Coronary artery (tissue), 2 donors: ENCODE data around the gene TINAG.
"Not testable (repeated sequence)": the region's sequence is repeated elsewhere in the genome, so short reads cannot be mapped to it uniquely, and the experiment has no call there.

Experiments
- DNase-seq: peaks from one replicate; pipeline ENCODE4 v3.0.0-alpha.2; 2017; ENCODE audit warnings: low spot score
- H3K27ac ChIP-seq, 2 donors: fragments of 200-600 bp; sonication (generic); one replicate each; pipeline ENCODE4 v1.5.1; 2016 to 2019
- H3K4me3 ChIP-seq: fragments of 200-600 bp; sonication (generic); 2 replicates; pipeline ENCODE4 v1.5.1; 2016; ENCODE audit warnings: mild to moderate bottlenecking, moderate library complexity
- TF ChIP-seq, protein P1 (sequence below): fragments of 200-600 bp; sonication (generic); IDR thresholded peaks from one replicate; pipeline ENCODE4 v1.5.1; 2019; ENCODE audit warnings: antibody characterized with exemption

The TINAG gene

DNA sequence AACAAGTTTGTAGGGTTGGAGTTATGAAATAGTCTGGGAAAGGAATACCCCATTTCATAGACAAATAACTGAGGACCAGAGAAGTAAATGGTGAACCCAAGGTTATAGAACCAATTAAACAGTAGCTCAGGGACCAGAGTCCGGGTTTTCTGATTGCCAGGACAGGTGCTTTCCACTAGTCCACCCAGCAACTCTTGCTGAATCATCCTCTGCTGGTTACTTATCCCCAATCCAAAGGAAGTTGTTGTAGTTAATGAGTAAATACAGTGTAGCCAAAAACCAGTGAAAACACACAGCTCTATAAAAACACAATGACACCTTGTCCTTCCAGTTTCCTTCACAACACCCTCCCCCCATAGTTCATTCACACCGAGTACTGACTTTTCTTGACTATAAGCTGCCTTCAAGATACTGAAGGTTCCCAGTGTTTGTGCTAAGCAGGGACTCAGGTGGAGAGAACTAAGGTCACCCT is 766 bp upstream of the TINAG start:
- TF ChIP-seq, protein P1, sequence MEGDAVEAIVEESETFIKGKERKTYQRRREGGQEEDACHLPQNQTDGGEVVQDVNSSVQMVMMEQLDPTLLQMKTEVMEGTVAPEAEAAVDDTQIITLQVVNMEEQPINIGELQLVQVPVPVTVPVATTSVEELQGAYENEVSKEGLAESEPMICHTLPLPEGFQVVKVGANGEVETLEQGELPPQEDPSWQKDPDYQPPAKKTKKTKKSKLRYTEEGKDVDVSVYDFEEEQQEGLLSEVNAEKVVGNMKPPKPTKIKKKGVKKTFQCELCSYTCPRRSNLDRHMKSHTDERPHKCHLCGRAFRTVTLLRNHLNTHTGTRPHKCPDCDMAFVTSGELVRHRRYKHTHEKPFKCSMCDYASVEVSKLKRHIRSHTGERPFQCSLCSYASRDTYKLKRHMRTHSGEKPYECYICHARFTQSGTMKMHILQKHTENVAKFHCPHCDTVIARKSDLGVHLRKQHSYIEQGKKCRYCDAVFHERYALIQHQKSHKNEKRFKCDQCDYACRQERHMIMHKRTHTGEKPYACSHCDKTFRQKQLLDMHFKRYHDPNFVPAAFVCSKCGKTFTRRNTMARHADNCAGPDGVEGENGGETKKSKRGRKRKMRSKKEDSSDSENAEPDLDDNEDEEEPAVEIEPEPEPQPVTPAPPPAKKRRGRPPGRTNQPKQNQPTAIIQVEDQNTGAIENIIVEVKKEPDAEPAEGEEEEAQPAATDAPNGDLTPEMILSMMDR: no peak
- DNase-seq: no peak
- Histone ChIP-seq H3K4me3 (no peak overlapping the region), H3K27ac (no peak overlapping the region)

DNA sequence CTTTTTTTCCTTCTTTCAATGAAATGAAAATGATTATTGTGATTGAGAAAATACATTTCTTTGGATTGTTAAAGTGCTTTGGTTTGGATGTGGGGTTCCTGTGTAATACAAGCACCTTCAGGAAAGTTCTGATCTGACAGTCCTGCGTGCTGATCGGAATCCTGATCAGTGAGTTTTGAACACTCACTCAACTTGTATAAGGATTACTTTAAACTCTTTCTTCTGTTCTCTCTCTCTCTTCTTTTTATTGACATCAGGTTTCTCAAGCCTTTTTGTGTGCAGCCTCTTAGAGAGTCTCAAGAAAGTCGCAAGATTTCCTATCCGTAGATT is 710 bp downstream of the TINAG start:
- DNase-seq: no peak
- Histone ChIP-seq H3K4me3 (no peak overlapping the region), H3K27ac (no peak overlapping the region)
- TF ChIP-seq, protein P1: no peak

DNA sequence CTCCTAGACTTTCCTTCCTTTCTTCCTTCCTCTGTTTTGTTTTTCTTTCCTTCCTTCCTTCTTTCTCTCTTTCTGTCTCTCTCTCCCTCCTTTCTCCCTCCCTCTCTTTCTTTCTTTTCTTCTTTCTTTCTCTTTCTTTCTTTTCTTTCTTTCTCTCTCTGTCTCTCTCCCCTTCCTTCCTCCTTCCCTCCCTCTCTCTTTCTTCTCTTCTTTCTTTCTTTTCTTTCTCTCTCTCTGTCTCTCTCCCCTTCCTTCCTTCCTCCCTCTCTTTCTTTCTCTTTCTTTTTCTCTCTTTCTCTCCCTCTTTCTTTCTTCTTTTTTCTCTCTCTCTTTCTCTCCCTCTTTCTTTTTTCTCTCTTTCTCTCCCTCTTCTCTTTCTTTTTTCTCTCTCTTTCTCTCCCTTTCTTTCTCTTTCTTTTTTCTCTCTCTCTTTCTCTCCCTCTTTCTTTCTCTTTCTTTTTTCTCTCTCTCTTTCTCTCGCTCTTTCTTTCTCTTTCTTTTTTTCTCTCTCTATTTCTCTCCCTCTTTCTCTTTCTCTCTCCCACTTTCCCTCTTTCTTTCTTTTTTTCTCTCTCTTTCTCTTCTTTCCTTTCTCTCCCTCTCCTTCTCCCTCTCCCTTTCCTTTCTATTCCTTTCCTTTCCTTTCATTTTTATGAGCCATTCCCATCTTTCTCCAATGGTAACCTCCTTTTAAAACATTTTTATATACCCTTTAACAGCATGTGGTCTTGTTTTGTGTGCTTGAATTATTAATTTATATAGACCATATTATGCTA is 2.3 kb downstream of the TINAG start:
- H3K27ac ChIP-seq: no peak overlapping the region
- no peak overlapping the region for H3K4me3 ChIP-seq
- no peak for DNase-seq
- TF ChIP-seq, protein P1: no peak

DNA sequence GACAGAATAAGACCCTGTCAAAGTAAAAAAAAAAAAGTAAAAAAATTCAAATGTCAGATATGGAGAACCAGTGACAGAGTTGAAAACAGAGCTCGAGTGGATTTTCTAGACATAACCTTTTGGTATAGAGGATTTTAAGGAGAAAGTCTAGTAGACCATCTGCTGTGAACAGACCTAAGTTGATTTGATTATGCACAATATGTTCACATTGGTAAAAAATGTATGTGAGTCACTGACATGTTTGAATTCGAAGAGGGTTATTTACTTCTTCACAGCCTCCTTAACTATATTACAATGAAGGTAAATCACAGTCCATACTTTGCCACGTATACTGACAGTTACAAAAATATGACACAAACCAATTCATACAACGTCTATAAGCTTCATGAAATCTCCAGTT is 7.4 kb downstream of the TINAG start:
- no peak overlapping the region for H3K27ac ChIP-seq
- TF ChIP-seq, protein P1: no peak
- DNase-seq: no peak

DNA sequence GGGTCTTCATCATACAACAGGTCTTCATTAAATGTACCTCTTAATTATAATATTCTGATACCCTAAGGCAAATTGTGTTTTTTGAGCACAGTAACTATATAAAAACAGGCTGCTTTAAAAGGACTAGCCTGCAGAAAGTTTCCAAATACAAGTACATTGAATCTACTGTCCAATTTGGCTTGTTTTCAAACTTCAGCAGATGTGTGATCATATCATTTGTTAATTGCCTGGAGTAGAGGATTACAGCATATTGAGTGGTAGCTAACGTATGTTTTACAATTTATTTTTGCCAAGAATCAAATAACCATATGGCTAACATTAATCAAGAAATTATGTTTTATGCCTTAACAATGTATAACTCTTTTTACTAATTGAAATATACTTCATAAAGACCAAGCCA is 12.6 kb downstream of the TINAG start:
- DNase-seq: no peak
- TF ChIP-seq, protein P1: no peak
- Histone ChIP-seq H3K4me3 (no peak overlapping the region), H3K27ac (no peak overlapping the region)

More for the DNA sequence above, 7.4 kb downstream of the TINAG start:
- H3K4me3 ChIP-seq: no peak overlapping the region

DNA sequence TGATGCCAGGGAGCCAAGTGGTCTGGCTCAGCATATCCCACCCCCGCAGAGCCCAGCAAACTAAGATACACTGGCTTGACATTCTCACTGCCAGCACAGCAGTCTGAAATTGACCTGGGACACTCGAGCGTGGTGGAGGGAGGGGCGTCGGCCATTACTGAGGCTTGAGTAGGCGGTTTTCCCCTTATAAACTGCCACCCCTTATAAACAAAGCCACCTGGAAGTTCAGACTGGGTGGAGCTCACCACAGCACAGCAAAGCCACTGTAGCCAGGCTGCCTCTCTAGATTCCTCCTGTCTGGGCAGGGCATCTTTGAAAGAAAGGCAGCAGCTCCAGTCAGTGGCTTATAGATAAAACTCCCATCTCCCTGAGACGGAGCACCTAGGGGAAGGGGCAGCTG is 19.4 kb downstream of the TINAG start:
- TF ChIP-seq, protein P1: no peak
- DNase-seq: no peak
- Histone ChIP-seq H3K4me3 (no peak overlapping the region), H3K27ac (no peak overlapping the region)

DNA sequence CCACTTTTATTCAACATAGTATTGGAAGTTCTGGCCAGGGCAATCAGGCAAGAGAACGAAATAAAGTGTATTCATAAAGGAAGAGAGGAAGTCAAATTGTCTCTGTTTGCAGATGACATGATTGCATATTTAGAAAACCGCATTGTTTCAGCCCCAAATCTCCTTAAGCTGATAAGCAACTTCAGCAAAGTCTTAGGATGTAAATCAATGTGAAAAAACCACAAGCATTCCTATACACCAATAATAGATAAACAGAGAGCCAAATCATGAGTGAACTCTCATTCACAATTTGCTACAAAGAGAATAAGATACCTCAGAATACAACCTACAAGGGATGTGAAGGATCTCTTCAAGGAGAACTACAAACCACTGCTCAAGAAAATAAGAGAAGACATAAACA is 23.3 kb downstream of the TINAG start:
- H3K27ac ChIP-seq, H3K4me3 ChIP-seq, DNase-seq: not testable (repeated sequence)
